Sigmoid colon (tissue), 4 donors: ENCODE measurements around the gene SMAD5.

Experiments used
- CTCF ChIP-seq, 4 experiments: fragments of 450-650 bp in 3 of 4; fragments of 200-600 bp in 1 of 4; IDR thresholded peaks; one replicate each; pipeline ENCODE4 v1.5.1; 2016 to 2019; ENCODE audit warnings: antibody characterized with exemption in 4 of 4, mild to moderate bottlenecking in 3 of 4, moderate library complexity in 2 of 4
- EP300 ChIP-seq, 4 donors: sonication (generic); formaldehyde crosslinking; IDR thresholded peaks; one replicate each; pipeline ENCODE4 v1.6.1; 2017; ENCODE audit warnings: antibody characterized with exemption in 4 of 4
- POLR2A ChIP-seq, 2 donors: fragments of 450-650 bp; IDR thresholded peaks; one replicate each; pipeline ENCODE4 v1.6.1; 2016; ENCODE audit warnings: antibody characterized with exemption in 2 of 2, mild to moderate bottlenecking in 2 of 2, moderate library complexity in 2 of 2
- POLR2AphosphoS5 ChIP-seq, 4 donors: sonication (generic); formaldehyde crosslinking; IDR thresholded peaks; one replicate each; pipeline ENCODE4 v1.6.1; 2017; ENCODE audit warnings: antibody characterized with exemption in 4 of 4

GRCh38 chr5:136197462-136198142 is 65.0 kb downstream of the SMAD5 start:
- no peak for TF ChIP-seq CTCF (IDR thresholded peaks at IDR 0.05)
- no peak for TF ChIP-seq POLR2AphosphoS5 (IDR thresholded peaks at IDR 0.05)
- TF ChIP-seq EP300 (IDR thresholded peaks at IDR 0.05): no peak
- no peak for TF ChIP-seq POLR2A (IDR thresholded peaks at IDR 0.05)
